Esophagus squamous epithelium (tissue), 4 donors: ENCODE measurements around the gene DHRSX.

Experiments
- POLR2A ChIP-seq, 4 donors: fragments of 450-650 bp; IDR thresholded peaks; one replicate each; pipeline ENCODE4 v1.6.1; 2017; ENCODE audit warnings: antibody characterized with exemption in 4 of 4, mild to moderate bottlenecking in 4 of 4, moderate library complexity in 3 of 4
- TF ChIP-seq, protein P1 (sequence below), 6 experiments: fragments of 450-650 bp in 4 of 6; fragments of 200-600 bp in 2 of 6; sonication (generic) in 2 of 6; IDR thresholded peaks; one replicate each; pipeline ENCODE4 v1.5.1; 2016 to 2019; ENCODE audit warnings: antibody characterized with exemption in 6 of 6, mild to moderate bottlenecking in 4 of 6, moderate library complexity in 4 of 6

DNA sequence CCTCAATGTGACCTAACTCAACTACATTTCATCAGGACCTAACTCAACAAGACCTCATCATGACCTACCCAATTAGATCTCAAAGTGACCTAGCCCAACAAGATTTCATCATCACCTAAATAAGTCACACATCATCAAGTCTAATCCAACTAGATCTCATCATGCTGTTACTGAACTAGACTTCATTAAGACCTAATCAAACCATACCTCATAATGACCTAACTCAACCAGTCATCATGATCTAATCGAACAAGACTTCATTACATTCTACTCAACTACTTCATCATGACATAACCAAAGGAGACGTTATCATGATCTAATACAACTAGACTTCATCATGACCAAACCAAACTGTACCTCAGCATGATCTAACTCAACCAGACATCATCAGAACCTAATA is 82.8 kb downstream of the DHRSX start:
- no peak for TF ChIP-seq POLR2A (IDR thresholded peaks at IDR 0.05)
- TF ChIP-seq, protein P1, sequence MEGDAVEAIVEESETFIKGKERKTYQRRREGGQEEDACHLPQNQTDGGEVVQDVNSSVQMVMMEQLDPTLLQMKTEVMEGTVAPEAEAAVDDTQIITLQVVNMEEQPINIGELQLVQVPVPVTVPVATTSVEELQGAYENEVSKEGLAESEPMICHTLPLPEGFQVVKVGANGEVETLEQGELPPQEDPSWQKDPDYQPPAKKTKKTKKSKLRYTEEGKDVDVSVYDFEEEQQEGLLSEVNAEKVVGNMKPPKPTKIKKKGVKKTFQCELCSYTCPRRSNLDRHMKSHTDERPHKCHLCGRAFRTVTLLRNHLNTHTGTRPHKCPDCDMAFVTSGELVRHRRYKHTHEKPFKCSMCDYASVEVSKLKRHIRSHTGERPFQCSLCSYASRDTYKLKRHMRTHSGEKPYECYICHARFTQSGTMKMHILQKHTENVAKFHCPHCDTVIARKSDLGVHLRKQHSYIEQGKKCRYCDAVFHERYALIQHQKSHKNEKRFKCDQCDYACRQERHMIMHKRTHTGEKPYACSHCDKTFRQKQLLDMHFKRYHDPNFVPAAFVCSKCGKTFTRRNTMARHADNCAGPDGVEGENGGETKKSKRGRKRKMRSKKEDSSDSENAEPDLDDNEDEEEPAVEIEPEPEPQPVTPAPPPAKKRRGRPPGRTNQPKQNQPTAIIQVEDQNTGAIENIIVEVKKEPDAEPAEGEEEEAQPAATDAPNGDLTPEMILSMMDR (IDR thresholded peaks at IDR 0.05), result no peak
